Breast epithelium (tissue), 3 donors: ENCODE measurements around the gene RTN4.

ENCODE experiments used
- POLR2A ChIP-seq: fragments of 450-650 bp; IDR thresholded peaks from one replicate; pipeline ENCODE4 v1.6.1; 2016; ENCODE audit warnings: antibody characterized with exemption, mild to moderate bottlenecking, moderate library complexity
- POLR2AphosphoS5 ChIP-seq, 3 donors: sonication (generic); formaldehyde crosslinking; IDR thresholded peaks; one replicate each; pipeline ENCODE4 v1.6.1; 2017; ENCODE audit warnings: antibody characterized with exemption in 3 of 3
- TF ChIP-seq, protein P1 (sequence below), 3 donors: fragments of 450-650 bp; IDR thresholded peaks; one replicate each; pipeline ENCODE4 v1.5.1; 2016 to 2017; ENCODE audit warnings: antibody characterized with exemption in 3 of 3, mild to moderate bottlenecking in 3 of 3, moderate library complexity in 3 of 3

- TF ChIP-seq, protein P1, sequence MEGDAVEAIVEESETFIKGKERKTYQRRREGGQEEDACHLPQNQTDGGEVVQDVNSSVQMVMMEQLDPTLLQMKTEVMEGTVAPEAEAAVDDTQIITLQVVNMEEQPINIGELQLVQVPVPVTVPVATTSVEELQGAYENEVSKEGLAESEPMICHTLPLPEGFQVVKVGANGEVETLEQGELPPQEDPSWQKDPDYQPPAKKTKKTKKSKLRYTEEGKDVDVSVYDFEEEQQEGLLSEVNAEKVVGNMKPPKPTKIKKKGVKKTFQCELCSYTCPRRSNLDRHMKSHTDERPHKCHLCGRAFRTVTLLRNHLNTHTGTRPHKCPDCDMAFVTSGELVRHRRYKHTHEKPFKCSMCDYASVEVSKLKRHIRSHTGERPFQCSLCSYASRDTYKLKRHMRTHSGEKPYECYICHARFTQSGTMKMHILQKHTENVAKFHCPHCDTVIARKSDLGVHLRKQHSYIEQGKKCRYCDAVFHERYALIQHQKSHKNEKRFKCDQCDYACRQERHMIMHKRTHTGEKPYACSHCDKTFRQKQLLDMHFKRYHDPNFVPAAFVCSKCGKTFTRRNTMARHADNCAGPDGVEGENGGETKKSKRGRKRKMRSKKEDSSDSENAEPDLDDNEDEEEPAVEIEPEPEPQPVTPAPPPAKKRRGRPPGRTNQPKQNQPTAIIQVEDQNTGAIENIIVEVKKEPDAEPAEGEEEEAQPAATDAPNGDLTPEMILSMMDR (IDR thresholded peaks at IDR 0.05), result no peak
- TF ChIP-seq POLR2A (no peak), POLR2AphosphoS5 (IDR thresholded peaks at IDR 0.05) (no peak)
Measured at GRCh38 chr2:55087936-55088335, 37.7 kb upstream of the RTN4 start.
